Immature natural killer cell (primary cell): ENCODE results near the gene KLHL11. TPM values are rescaled to one million over a fixed set of nuclear protein-coding genes. Genes with fewer than 3 reads are reported as not detected.

Source experiments
- DNase-seq, 3 donors: peaks; one replicate each; pipeline ENCODE4 v3.0.0; 2022; ENCODE audit warnings: mixed read lengths in 1 of 3
- H3K27ac Mint-ChIP-seq, 6 donors: one replicate each; pipeline ENCODE4 v1.8.0; 2020; ENCODE audit warnings: mixed read lengths in 6 of 6, mild to moderate bottlenecking in 5 of 6, inconsistent platforms in 4 of 6, moderate library complexity in 3 of 6
- H3K27me3 Mint-ChIP-seq, 3 donors: one replicate each; pipeline ENCODE4 v1.8.0; 2020 to 2021; ENCODE audit warnings: low read depth in 3 of 3, mild to moderate bottlenecking in 3 of 3, mixed read lengths in 3 of 3, moderate library complexity in 3 of 3, inconsistent platforms in 1 of 3
- H3K36me3 Mint-ChIP-seq, 3 donors: one replicate each; pipeline ENCODE4 v1.8.0; 2020; ENCODE audit warnings: mixed read lengths in 3 of 3, inconsistent platforms in 2 of 3, mild to moderate bottlenecking in 2 of 3
- H3K4me1 Mint-ChIP-seq, 2 donors: one replicate each; pipeline ENCODE4 v1.8.0; 2020; ENCODE audit warnings: inconsistent platforms in 2 of 2, mild to moderate bottlenecking in 2 of 2, mixed read lengths in 2 of 2, moderate library complexity in 1 of 2
- H3K4me3 Mint-ChIP-seq, 5 donors: one replicate each; pipeline ENCODE4 v1.8.0; 2020; ENCODE audit warnings: mild to moderate bottlenecking in 5 of 5, mixed read lengths in 5 of 5, inconsistent platforms in 3 of 5, moderate library complexity in 3 of 5
- H3K9me3 Mint-ChIP-seq, 6 donors: one replicate each; pipeline ENCODE4 v1.8.0; 2020; ENCODE audit warnings: mild to moderate bottlenecking in 6 of 6, mixed read lengths in 6 of 6, inconsistent platforms in 4 of 6, moderate library complexity in 3 of 6
- polyA plus RNA-seq, 3 donors: library from polyadenylated mRNA; unstranded; fragments of 300-500 nt; fragmentation: Illumina TruSeq; gene quantifications; one replicate each; pipeline ENCODE4 v1.2.3, GENCODE V29; 2021

Gene KLHL11, protein sequence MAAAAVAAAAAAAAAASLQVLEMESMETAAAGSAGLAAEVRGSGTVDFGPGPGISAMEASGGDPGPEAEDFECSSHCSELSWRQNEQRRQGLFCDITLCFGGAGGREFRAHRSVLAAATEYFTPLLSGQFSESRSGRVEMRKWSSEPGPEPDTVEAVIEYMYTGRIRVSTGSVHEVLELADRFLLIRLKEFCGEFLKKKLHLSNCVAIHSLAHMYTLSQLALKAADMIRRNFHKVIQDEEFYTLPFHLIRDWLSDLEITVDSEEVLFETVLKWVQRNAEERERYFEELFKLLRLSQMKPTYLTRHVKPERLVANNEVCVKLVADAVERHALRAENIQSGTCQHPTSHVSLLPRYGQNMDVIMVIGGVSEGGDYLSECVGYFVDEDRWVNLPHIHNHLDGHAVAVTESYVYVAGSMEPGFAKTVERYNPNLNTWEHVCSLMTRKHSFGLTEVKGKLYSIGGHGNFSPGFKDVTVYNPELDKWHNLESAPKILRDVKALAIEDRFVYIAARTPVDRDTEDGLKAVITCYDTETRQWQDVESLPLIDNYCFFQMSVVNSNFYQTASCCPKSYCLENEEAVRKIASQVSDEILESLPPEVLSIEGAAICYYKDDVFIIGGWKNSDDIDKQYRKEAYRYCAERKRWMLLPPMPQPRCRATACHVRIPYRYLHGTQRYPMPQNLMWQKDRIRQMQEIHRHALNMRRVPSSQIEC
- 1 to 10 TPM; 5.9 to 6.4 (median 5.9) TPM for polyA plus RNA-seq

DNA sequence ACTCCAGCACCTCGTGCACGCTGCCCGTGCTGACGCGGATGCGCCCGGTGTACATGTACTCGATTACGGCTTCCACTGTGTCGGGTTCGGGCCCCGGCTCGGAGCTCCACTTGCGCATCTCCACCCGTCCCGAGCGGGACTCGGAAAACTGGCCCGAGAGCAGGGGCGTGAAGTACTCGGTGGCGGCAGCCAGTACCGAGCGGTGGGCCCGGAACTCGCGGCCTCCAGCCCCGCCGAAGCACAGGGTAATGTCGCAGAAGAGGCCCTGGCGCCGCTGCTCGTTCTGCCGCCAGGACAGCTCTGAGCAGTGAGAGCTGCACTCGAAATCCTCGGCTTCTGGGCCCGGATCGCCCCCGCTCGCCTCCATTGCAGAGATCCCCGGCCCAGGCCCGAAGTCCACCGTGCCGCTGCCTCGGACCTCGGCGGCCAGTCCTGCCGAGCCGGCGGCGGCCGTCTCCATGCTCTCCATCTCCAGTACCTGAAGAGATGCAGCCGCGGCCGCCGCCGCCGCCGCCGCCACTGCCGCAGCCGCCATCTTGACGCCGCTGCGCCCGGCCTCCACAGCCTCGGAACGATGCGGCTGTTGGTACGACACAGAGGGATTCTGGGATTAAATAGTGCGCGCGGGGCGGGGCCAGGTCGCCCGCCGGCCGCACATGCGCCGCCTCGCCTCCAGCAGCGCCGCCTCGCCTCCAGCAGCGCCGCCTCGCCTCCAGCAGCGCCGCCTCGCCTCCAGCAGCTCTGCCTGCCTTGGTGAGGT is at the start of gene KLHL11:
Gene KLHL11, minus strand, starts transcription at position 588 of the 760 bp plus-strand sequence. Its CDS starts 53 bp downstream, at position 535.
- Mint-ChIP-seq H3K9me3 (no peaks in the 10 kb centered on the region), H3K36me3 (peaks cover 0 to 18% (median 9%) of the 10 kb centered on the region in 3 donors), H3K27me3 (peaks cover 0 to 6% (median 2%) of the 10 kb centered on the region in 3 donors), H3K4me3 (no peak within 1 kb of the TSS), H3K4me1 (peaks cover 16 to 25% of the 10 kb centered on the region in 2 donors), H3K27ac (peak within 1 kb of the TSS in 4 of 6 donors; percentile 84 to 91 (median 86))
- DNase-seq: peak; percentile 83 to 86 (median 85)

DNA sequence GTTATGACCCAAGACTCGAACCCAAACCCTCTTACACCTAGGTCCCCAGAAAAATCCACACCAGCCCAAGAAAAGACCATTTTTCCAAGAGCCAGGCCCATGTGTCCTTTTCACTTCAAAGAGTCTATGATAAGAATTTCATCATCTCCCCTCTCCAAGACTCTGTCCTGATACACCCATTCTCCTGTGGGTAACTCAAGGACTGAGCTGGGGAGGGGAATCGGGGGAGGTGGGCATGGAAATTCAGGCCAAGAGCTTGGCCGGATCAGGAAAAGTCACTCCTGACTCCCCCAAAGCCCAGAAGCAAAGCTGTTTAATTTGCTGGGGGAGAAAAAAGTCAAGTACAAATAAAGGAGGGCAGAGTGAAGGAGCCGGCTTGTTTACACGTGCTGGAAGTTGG is 49.8 kb upstream of the KLHL11 start:
- peak overlapping the region in 2 of 5 donors; percentile 20 to 38 for H3K4me3 Mint-ChIP-seq
- peak overlapping the region in 2 of 6 donors; percentile 10 to 43 for H3K27ac Mint-ChIP-seq

DNA sequence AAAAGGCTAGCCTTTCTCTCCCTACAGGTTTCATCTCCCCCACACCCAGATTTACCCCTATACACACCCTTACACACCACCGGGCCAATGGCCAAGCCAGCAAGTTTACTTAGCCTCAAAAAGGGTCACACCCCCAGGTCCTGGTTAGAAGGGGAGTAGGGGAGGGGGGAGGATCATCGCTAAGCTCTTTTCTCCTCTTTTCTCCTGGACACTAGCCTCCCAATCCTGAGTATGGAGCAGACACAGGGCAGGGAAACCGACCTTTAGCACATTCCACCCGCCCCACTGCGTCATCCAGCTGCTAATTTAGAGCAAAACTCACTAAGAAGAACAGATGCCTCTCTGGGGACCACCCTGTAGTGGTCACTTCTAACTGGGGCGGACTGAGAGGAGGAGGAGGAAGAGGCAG is 49.1 kb upstream of the KLHL11 start:
- Mint-ChIP-seq H3K9me3 (no peaks in the 10 kb centered on the region), H3K36me3 (peaks cover 6 to 12% (median 11%) of the 10 kb centered on the region in 3 donors), H3K4me3 (no peak overlapping the region), H3K27me3 (peaks cover 0 to 6% (median 3%) of the 10 kb centered on the region in 3 donors), H3K4me1 (peaks cover 30 to 52% of the 10 kb centered on the region in 2 donors), H3K27ac (no peak overlapping the region)
- DNase-seq: no peak

More for the DNA sequence above, 49.8 kb upstream of the KLHL11 start:
- Mint-ChIP-seq H3K4me1 (peaks cover 31 to 52% of the 10 kb centered on the region in 2 donors), H3K9me3 (no peaks in the 10 kb centered on the region), H3K36me3 (peaks cover 6 to 10% (median 7%) of the 10 kb centered on the region in 3 donors), H3K27me3 (peaks cover 0 to 6% (median 3%) of the 10 kb centered on the region in 3 donors)
- no peak for DNase-seq

DNA sequence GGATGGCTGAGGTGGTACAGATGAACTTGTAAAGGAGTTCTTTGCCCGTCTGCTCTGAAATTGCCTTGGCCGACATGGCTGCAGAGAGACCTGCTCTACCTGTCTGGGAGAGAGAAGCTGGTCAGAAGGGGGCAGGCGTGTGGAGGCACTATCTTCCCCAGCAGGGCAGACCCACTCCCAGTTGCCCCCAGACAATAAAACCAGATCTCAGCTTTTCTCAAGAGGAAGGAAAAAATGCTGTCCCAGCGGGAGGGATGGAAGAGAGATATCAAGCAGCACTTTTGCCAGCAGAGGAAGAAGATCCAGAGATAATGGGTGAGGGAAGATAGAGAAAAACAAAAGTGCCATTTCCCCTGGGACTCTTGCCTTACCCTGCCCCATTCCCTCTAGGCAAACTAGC is 48.6 kb upstream of the KLHL11 start:
- Mint-ChIP-seq H3K36me3 (peaks cover 6 to 12% (median 12%) of the 10 kb centered on the region in 3 donors), H3K4me1 (peaks cover 30 to 52% of the 10 kb centered on the region in 2 donors), H3K27me3 (peaks cover 0 to 5% (median 3%) of the 10 kb centered on the region in 3 donors), H3K27ac (peak overlapping the region in 1 of 6 donors; percentile 9), H3K9me3 (no peaks in the 10 kb centered on the region), H3K4me3 (no peak overlapping the region)
- DNase-seq: no peak

DNA sequence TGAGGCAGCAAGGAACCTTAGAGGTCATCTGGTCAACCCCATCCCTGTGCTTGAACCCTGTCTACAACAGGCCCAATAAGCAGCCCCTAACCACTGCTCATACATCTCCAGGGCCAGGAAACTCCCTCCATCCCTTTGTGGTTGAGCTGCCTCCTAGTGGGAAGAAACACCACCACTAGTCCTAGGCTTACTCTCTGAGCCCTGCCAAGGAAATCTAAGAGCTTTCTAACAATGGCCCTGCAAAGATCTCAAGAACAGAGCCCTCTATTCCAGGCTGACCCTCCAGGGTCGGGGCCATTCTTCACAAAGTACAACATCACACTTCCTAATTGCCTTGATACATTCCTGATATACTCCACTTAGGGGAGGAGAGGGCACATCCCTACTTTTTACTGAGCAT is 47.7 kb upstream of the KLHL11 start:
- Mint-ChIP-seq H3K36me3 (peaks cover 9 to 15% (median 12%) of the 10 kb centered on the region in 3 donors), H3K27ac (no peak overlapping the region), H3K4me3 (no peak overlapping the region)

DNA sequence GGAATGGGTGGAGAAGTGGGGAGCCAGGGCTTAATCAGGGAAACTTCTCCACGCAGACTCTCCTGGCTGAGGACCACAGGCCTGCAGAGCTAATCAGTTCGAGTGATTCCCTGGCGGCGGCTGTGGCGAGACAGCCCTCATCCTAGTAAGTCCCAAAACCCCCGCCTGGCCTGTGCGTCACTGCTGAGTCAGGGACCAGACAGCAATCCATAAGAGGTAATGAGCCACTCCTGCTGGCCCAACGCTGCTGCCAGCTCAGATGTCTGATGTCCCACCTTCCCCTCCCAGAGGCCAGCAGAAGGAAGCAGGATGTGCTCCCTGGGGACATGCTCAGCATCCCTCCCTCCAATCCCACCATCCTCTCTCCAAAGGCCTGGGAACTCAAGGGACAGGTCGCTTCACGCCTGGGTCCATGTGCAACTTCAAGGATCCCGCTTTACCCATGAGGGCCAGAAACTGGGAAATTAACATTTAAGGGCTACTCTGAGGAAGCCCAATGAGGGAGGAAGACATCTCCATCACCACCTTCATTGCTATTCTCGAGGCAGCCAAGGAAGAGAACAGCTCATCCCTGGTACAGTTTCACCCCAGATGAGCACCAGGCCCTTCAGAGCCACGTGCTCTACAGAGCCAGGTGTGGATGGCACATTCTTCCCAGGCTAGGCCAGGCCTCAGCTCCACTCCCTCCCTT is 45.6 kb upstream of the KLHL11 start:
- Mint-ChIP-seq H3K27ac (no peak overlapping the region), H3K9me3 (no peaks in the 10 kb centered on the region), H3K27me3 (peaks cover 0 to 3% (median 2%) of the 10 kb centered on the region in 3 donors), H3K4me3 (no peak overlapping the region), H3K36me3 (peaks cover 14 to 17% (median 15%) of the 10 kb centered on the region in 3 donors), H3K4me1 (peaks cover 15 to 35% of the 10 kb centered on the region in 2 donors)
- no peak for DNase-seq

More for the DNA sequence above, 47.7 kb upstream of the KLHL11 start:
- no peak for DNase-seq
- H3K27me3 Mint-ChIP-seq: peaks cover 0 to 3% (median 3%) of the 10 kb centered on the region in 3 donors
- peaks cover 30 to 52% of the 10 kb centered on the region in 2 donors for H3K4me1 Mint-ChIP-seq
- no peaks in the 10 kb centered on the region for H3K9me3 Mint-ChIP-seq

DNA sequence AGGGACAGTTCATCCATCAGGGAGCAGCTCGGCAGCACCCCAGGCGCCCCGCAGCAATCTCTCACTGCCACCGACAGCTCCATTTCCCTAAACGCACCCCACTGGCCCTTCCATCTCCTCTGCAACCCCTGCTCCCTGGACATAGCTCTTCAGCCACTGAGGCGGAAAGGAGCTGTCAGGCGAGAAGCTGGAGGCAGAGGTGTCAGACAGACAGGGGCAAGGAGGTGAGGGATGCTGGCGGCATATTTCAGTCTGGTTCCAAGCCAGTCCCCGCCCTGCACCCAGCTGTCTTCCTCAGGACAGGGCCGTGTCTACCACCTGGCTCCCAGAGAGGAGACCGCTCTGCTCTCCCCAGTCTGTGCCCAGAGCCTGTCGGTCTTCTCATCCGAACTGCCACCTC is 43.9 kb upstream of the KLHL11 start:
- Mint-ChIP-seq H3K27me3 (peaks cover 0 to 1% (median 0%) of the 10 kb centered on the region in 3 donors), H3K4me3 (no peak overlapping the region), H3K9me3 (no peaks in the 10 kb centered on the region), H3K27ac (no peak overlapping the region), H3K36me3 (peaks cover 14 to 22% (median 18%) of the 10 kb centered on the region in 3 donors), H3K4me1 (peaks cover 2 to 19% of the 10 kb centered on the region in 2 donors)
- DNase-seq: no peak

DNA sequence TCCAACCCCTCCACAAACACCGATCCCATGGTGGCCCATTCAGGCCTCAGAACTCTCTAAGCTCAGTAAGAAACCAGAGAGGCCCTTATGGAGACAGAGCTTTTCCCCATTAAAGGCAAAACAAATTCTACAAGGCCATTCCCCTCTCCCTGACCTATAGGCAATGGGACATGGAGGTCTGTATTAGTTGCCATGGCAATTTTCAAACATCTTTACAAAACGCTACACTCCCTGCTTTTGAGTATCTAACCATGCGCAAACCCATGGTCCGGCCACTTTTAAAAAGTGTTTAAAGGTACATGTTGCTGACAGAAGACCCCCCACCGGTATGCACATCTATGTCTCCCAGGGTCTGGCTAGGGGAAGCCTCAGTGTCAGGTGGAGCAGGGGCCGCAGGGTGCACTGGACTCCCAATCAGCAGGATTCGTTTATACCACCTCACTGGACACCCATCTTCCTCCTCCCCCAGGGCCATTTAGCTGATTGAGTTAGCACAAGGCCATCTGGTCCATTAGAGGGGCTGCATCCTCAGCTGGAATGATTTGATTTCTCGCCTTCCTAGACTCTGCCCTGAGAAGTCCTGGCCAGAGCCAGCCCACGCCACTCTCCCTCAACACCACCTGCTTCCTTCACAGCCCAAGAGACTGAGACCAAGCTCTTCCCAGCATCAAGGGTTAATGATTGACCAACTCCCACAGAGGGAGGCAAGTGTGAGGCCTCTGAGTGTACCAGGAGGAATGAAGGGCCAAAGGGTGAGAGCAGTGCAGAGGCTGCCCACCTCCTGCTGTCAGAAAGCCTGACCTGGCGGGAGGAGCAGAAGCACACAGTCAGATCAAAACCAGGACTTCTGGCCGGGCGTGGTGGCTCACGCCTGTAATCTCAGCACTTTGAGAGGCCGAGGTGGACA is 42.7 kb upstream of the KLHL11 start:
- DNase-seq: no peak
- Mint-ChIP-seq H3K4me1 (peaks cover 0 to 7% of the 10 kb centered on the region in 2 donors), H3K27ac (no peak overlapping the region), H3K4me3 (no peak overlapping the region), H3K36me3 (peaks cover 18 to 26% (median 18%) of the 10 kb centered on the region in 3 donors), H3K27me3 (peaks cover 0 to 3% (median 0%) of the 10 kb centered on the region in 3 donors), H3K9me3 (no peaks in the 10 kb centered on the region)

DNA sequence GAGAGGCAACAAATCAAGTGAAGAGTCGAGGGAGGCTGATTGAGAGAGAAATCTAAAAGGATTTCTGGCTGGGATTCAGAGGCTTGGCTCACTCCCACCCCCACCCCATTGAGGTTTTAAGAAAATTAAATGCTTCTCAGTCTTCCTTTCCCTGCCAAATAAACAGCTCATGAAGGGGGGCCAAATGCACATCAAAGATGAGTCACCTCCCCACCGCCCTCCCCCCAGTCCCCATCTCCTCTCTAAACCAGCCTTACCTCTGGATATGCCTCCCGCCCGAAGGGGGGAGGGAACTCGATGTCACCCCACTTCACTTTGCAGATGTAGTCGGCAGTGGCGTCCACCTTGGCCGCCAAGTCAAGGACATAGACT is 41.9 kb upstream of the KLHL11 start:
- Mint-ChIP-seq H3K9me3 (no peaks in the 10 kb centered on the region), H3K4me1 (peaks cover 0 to under 1% of the 10 kb centered on the region in 2 donors), H3K27me3 (peaks cover 0 to 3% (median 0%) of the 10 kb centered on the region in 3 donors), H3K36me3 (peaks cover 12 to 22% (median 13%) of the 10 kb centered on the region in 3 donors), H3K4me3 (no peak overlapping the region), H3K27ac (peak overlapping the region in 1 of 6 donors; percentile 62)
- DNase-seq: no peak

DNA sequence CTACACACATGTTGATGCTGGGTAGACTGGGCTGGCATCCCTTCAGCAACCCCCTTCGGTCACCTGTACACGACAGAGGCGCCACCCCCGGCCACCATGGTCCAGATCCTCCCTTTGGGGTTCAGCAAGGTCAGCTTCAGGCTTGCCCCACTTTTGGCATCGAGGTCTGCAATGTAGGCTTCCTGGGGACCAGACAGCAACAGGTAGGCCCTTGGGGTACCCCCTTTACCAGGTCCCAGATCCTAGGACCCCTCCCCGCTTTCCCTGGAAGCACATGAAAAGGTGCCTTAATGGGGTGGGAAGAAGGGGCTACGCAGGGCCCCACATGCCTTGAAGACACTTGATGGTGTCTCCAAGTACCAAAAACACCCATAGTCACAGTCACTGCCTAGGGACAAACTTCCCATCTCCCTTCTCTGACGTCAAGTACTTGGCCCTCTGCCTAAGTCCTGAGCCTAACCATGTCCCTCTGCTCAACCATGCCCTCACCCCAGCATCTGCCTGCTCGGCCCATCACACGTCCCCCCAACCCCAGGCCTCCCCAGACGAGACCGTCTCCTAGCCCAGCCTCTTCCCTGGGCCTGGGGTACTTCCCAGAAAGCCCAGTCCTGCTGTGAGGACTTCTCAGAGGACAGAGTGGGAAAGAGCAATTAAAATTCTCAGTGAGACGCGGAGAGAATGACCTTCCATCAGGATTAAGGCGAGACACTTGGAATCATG is 41.4 kb upstream of the KLHL11 start:
- Mint-ChIP-seq H3K4me3 (no peak overlapping the region), H3K4me1 (no peaks in the 10 kb centered on the region), H3K9me3 (no peaks in the 10 kb centered on the region), H3K27me3 (peaks cover 0 to 3% (median 0%) of the 10 kb centered on the region in 3 donors), H3K27ac (peak overlapping the region in 1 of 6 donors; percentile 62), H3K36me3 (peaks cover 12 to 27% (median 13%) of the 10 kb centered on the region in 3 donors)
- no peak for DNase-seq

DNA sequence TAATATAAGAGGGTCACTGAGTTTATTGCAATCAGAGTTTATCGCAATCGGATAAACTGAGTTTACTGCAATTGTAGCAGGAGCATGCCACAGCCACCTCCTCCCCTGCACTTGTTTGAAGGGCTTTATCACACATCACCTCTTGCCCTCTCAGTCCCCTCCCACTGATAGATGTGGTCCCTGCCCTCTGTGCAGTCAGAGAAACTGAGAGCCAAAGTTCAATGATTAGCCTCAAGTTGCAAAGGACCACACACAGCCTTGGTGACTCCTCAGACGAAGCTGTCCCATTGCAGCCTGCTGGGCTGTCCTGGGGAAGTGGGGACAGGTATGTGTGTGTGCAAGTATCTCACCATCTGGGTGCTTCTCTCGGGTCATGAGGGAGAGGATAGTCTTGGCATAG is 39.9 kb upstream of the KLHL11 start:
- H3K36me3 Mint-ChIP-seq: peaks cover 17 to 37% (median 17%) of the 10 kb centered on the region in 3 donors
- no peaks in the 10 kb centered on the region for H3K4me1 Mint-ChIP-seq
- H3K27ac Mint-ChIP-seq: no peak overlapping the region
- H3K27me3 Mint-ChIP-seq: peaks cover 0 to 7% (median 0%) of the 10 kb centered on the region in 3 donors
- H3K9me3 Mint-ChIP-seq: peaks cover 0 to 1% (median 0%) of the 10 kb centered on the region in 6 donors
- DNase-seq: no peak
- H3K4me3 Mint-ChIP-seq: no peak overlapping the region
